HG03378 (cell line): ENCODE data around the gene C1R.
"Not testable (repeated sequence)": the region's sequence is repeated elsewhere in the genome, so short reads cannot be mapped to it uniquely, and the experiment has no call there.

Source experiments
- ATAC-seq: cut with Tn5 transposase; IDR thresholded peaks from one replicate; pipeline ENCODE4 v1.9.1; 2021; ENCODE audit warnings: mild to moderate bottlenecking, moderate library complexity; ENCODE audit not compliant: unreplicated experiment

Gene C1R

DNA sequence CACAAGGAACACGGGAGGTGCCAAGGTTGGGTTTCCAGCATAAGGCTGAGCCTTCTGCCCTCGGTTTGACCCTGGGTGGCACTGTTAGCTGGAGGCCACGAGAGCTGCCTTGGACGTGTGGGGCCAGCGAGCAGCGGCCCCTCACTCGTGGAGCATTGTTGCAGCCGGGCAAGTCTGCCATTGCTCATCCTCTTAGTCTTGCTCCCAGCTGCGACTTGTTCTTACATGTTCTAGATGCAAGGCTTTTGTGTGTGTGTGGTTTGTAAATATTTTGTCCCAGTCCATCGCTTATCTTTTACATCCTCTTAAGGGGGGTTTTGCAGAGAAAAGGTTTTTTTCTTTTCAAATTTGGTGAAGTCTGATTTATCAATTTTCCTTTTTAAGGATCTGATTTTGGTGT is 52.8 kb downstream of the C1R start:
- no peak for ATAC-seq

DNA sequence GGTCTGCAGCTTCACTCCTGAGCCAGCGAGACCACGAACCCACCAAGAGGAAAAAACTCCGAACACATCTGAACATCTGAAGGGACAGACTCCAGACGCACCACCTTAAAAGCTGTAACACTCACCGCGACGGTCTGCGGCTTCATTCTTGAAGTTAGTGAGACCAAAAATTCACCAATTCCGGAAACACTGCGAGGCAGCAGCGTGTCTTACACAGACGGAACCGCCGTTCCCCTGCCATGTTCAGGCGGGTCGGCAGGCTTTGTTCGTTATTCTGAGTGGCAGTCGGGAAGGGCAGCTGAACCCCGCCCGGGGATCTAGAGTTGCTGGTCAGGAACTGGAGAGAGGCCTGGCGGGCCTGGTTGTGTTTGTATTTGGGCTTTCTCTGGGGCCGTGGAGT is 53.7 kb downstream of the C1R start:
- no peak for ATAC-seq

DNA sequence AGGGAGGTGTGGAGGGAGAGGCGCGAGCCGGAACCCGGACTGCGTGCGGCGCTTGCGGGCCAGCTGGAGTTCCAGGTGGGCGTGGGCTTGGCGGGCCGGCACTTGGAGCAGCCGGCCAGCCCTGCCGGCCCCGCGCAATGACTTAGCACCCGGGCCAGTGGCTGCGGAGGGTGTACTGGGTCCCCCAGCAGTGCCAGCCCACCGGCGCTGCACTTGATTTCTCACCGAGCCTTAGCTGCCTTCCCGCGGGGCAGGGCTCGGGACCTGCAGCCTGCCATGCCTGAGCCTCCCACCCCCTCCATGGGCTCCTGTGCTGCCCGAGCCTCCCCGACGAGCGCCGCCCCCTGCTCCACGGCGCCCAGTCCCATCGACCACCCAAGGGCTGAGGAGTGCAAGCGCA is 54.8 kb downstream of the C1R start:
- not testable (repeated sequence) for ATAC-seq

DNA sequence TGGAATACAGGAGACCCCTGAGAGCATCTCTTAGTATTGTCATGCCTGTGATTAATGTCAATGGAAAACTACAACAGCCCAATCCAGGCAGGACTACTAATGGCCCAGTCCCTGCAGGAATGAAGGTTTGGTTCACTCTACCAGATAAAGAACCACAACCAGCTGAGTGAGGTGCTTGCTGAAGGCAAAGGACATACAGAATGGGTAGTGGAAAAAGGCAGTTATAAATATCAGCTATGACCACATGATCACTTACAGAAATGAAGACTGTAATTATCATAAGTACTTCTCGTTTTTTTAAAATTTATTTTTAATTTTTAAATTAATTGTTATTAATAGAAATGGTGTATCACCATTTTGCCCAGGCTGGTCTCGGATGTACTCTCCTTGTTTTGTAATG is 56.8 kb downstream of the C1R start:
- no peak for ATAC-seq

DNA sequence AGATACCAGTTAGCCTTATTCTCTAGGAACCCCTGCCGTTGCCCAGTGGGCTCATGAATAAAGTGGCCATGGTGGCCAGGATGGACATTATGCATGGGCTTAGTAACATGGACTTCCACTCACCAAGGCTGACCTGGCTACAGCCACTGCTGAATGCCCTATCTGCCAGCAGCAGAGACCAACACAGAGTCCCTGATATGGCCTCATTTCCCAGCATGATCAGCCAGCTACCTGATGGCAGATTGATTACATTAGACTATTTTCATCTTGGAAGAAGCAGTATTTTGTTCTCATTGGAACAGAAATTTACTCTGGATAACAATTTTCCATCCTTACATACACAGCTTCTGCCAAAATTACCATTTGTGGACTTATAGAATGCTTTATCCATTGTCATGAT is 57.8 kb downstream of the C1R start:
- ATAC-seq, result no peak

DNA sequence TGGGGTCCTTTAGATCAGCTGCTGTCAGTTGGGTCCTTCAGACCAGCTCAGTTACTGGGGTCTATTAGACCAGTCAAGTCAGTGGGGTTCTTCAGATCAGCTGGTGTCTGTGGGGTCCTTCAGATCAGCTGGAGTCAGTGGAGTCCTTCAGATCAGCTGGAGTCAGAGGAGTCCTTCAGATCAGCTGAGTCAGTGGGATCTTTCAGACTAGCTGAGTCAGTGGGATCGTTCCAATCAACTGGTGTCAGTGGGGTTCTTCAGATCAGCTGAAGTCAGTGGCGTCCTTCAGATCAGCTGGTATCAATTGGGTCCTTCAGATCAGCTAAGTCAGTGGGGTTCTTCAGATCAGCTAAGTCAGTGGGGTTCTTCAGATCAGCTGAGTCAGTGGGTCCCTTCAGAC is 59.3 kb downstream of the C1R start:
- ATAC-seq, result no peak

DNA sequence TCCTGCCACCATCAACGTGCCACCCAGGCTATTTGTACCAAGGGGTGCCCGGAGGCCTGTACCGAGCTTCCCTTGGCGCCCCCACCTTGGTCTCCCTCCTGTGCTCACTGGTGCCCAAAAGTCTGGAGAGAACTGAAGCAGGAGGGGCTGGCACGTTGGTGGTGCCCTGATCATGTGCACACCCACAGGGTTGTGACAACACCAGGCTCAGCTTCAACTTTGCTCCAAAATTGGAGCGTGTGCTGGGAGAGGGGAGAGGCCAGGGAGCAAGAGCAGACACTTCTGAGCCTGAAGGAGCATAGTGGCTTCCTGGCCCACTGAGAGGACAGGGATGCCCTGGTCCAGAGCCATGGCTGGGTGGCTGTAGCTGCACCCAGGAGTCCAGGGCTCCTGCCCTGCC is 60.9 kb downstream of the C1R start:
- no peak for ATAC-seq
